K562 (cell line): ENCODE measurements around the gene AKNAD1. TPM values are rescaled to one million over a fixed set of nuclear protein-coding genes. Genes with fewer than 3 reads are reported as not detected.

Source experiments
- ATAC-seq: fragments of 200-7000 bp; cut with Tn5 transposase; 3 replicates; pipeline ENCODE4 v1.9.1; 2020; ENCODE audit warnings: moderate library complexity
- BruUV-seq: library from RNA; stranded (reverse); fragments of 400-500 nt; replicated peaks from 2 replicates; lab custom pipeline; 2021; lab: Mats Ljungman, UMichigan
- CTCF ChIA-PET: fragments of 300-600 bp; formaldehyde crosslinking; extraction: SDS; loops from one replicate; lab custom pipeline; 2021; ENCODE audit warnings: low intra/inter-chr PET ratio; lab: Yijun Ruan, JAX
- POLR2A ChIA-PET: fragments of 300-600, 350-650 bp; sonication (Branson Sonifier 250); formaldehyde crosslinking; extraction: SDS; loops from one replicate; lab custom pipeline; 2021; ENCODE audit warnings: antibody characterized with exemption, inconsistent platforms; lab: Yijun Ruan, JAX
- DNase-seq, 4 experiments: peaks; one replicate each; pipeline versions ENCODE4 v3.0.0 to v3.0.0-alpha.2; 2011 to 2018; ENCODE audit warnings: low spot score in 3 of 4, mixed read lengths in 3 of 4; ENCODE audit errors: extremely low read depth in 1 of 4
- FAIRE-seq: peaks from 2 replicates; lab custom pipeline; 2011; peaks lifted over from hg19 to GRCh38; lab: Jason Lieb, UNC
- H2AFZ ChIP-seq: 2 replicates; pipeline ENCODE4 v1.6.0; 2011; ENCODE audit warnings: low read depth, low read length, control low read depth, inconsistent platforms
- H3K27ac ChIP-seq: fragments of 200-600 bp; 3 replicates; pipeline ENCODE4 v1.8.0; 2011; ENCODE audit warnings: low read depth, mild to moderate bottlenecking, control low read depth, inconsistent platforms, low read length, moderate library complexity, mixed read lengths; ENCODE audit errors: extremely low read depth
- H3K27me3 ChIP-seq, 2 experiments: fragments of 300-600 bp in 1 of 2; 2 replicates in 1 of 2; 3 replicates in 1 of 2; pipeline versions ENCODE4 v1.6.0 to v1.8.0; 2011; ENCODE audit warnings: inconsistent platforms in 2 of 2, low read length in 2 of 2, mild to moderate bottlenecking in 1 of 2, mixed read lengths in 1 of 2, moderate library complexity in 1 of 2; ENCODE audit not compliant: control insufficient read depth in 2 of 2, insufficient read depth in 2 of 2
- H3K36me3 ChIP-seq: fragments of 300-600 bp; 3 replicates; pipeline ENCODE4 v1.8.0; 2011; ENCODE audit warnings: mild to moderate bottlenecking, low read length, inconsistent platforms; ENCODE audit not compliant: control insufficient read depth, insufficient read depth
- H3K4me1 ChIP-seq, 2 experiments: fragments of 200-600 bp in 1 of 2; replicated peaks in 1 of 2; 2 replicates in 1 of 2; 3 replicates in 1 of 2; pipeline versions ENCODE4 v1.5.1 to v1.8.0; 2011; ENCODE audit warnings: inconsistent platforms in 2 of 2, low read length in 2 of 2, mild to moderate bottlenecking in 1 of 2, mixed read lengths in 1 of 2, moderate library complexity in 1 of 2; ENCODE audit not compliant: control insufficient read depth in 2 of 2, insufficient read depth in 2 of 2
- H3K4me2 ChIP-seq: 2 replicates; pipeline ENCODE4 v1.6.1; 2011; ENCODE audit warnings: low read length, control low read depth, inconsistent platforms, mixed read lengths; ENCODE audit not compliant: insufficient read depth
- H3K4me3 ChIP-seq: fragments of 200-600 bp; sonication (generic), shearing (Covaris generic); 2 replicates; pipeline ENCODE4 v1.5.1; 2016; ENCODE audit warnings: control low read depth, inconsistent platforms
- H3K79me2 ChIP-seq: fragments of 200-600 bp; 3 replicates; pipeline ENCODE4 v1.8.0; 2011; ENCODE audit warnings: low read length, inconsistent platforms; ENCODE audit not compliant: control insufficient read depth, insufficient read depth
- H3K9ac ChIP-seq, 2 experiments: 2 replicates each; pipeline versions ENCODE4 v1.6.0 to v1.6.1; 2011; ENCODE audit warnings: low read depth in 2 of 2, low read length in 2 of 2, control low read depth in 1 of 2, inconsistent platforms in 1 of 2, mild to moderate bottlenecking in 1 of 2, mixed read lengths in 1 of 2; ENCODE audit not compliant: insufficient read depth in 1 of 2
- H3K9me1 ChIP-seq: one replicate; pipeline ENCODE4 v1.6.0; 2011; ENCODE audit warnings: inconsistent platforms, mild to moderate bottlenecking, low read length, moderate library complexity; ENCODE audit not compliant: control insufficient read depth, insufficient read depth
- H3K9me3 ChIP-seq: replicated peaks from 2 replicates; pipeline ENCODE4 v1.5.1; 2011; ENCODE audit warnings: low read depth, low read length, inconsistent platforms; ENCODE audit not compliant: control insufficient read depth, insufficient read depth
- H4K20me1 ChIP-seq: replicated peaks from 2 replicates; pipeline ENCODE4 v1.6.1; 2011; ENCODE audit warnings: low read length, inconsistent platforms, mixed read lengths; ENCODE audit not compliant: control insufficient read depth, insufficient read depth
- GATAD2A ChIP-seq: fragments of 450-650 bp; IDR thresholded peaks from 2 replicates; pipeline ENCODE4 v1.6.1; 2017
- HNRNPUL1 ChIP-seq: fragments of 200-400 bp; formaldehyde crosslinking; IDR thresholded peaks from 2 replicates; pipeline ENCODE4 v1.6.1; 2017; ENCODE audit warnings: low read length
- NFATC3 ChIP-seq: fragments of 450-650 bp; IDR thresholded peaks from 2 replicates; pipeline ENCODE4 v1.6.1; 2017; ENCODE audit warnings: mild to moderate bottlenecking
- POLR2H ChIP-seq: IDR thresholded peaks from 2 replicates; pipeline ENCODE4 v1.6.1; 2016; ENCODE audit warnings: missing genetic modification characterization, low read depth, mild to moderate bottlenecking, control low read depth, missing compliant biosample characterization, moderate library complexity
- PTBP1 ChIP-seq: fragments of 200-400 bp; formaldehyde crosslinking; IDR thresholded peaks from 2 replicates; pipeline ENCODE4 v1.6.1; 2017; ENCODE audit warnings: low read depth, low read length
- RFX5 ChIP-seq: IDR thresholded peaks from 2 replicates; pipeline ENCODE4 v1.6.1; 2011; ENCODE audit warnings: low read depth, mild to moderate bottlenecking, improper control_type of control experiment, low read length
- ZNF707 ChIP-seq: fragments of 250-450 bp; sonication (Bioruptor Pico); conservative IDR thresholded peaks from 2 replicates; pipeline ENCODE4 v1.8.0; 2022; ENCODE audit warnings: inconsistent platforms, mild to moderate bottlenecking, moderate library complexity
- ZSCAN29 ChIP-seq: fragments of 450-650 bp; IDR thresholded peaks from 2 replicates; pipeline ENCODE4 v1.6.1; 2017
- WGBS: fragments of 100-300 bp; shearing (Covaris generic); methylation state at CpG from one replicate; pipeline ENCODE4 v1.1.6; 2016; ENCODE audit warnings: low coverage, mixed read lengths; ENCODE audit not compliant: insufficient coverage; ENCODE audit errors: missing lambda C conversion rate; 5-methylcytosine and 5-hydroxymethylcytosine counted together
- in situ Hi-C: fragments of 300-500 bp; cut with MboI; formaldehyde crosslinking; loops from 4 replicates; pipeline ENCODE4 v1.15.0; 2018; ENCODE audit warnings: inconsistent platforms, mixed read lengths
- intact Hi-C: fragments of 100-400 bp; cut with micrococcal nuclease; formaldehyde crosslinking; loops from 2 replicates; pipeline ENCODE4 v1.14.2; 2022
- polyA plus RNA-seq, 8 experiments: library from polyadenylated mRNA; depleted of rRNA in 4 of 8; stranded (reverse) in 5 of 8; unstranded in 3 of 8; fragments of >200 nt; fragmentation: Nextera tagmentation in 2 of 8; fragmentation: Illumina TruSeq in 1 of 8; extraction: Ambion mirVana in 2 of 8; extraction: Trizol in 1 of 8; gene quantifications; 2 replicates each; pipeline versions ENCODE4 v1.2.1 to v1.2.3, GENCODE V29; 2011 to 2014; ENCODE audit warnings: inconsistent platforms in 1 of 8, missing spikeins in 1 of 8
- total RNA-seq, 7 experiments: library from RNA; depleted of rRNA in 6 of 7; stranded (reverse); fragments of >200 nt in 6 of 7; fragmentation: Illumina TruSeq in 2 of 7; extraction: Trizol in 2 of 7; gene quantifications; 2 replicates each; pipeline versions ENCODE4 v1.2.1 to v1.2.3, GENCODE V29; 2011 to 2021; ENCODE audit warnings: low replicate concordance in 1 of 7
- TF ChIP-seq, protein P1 (sequence below), 2 experiments: IDR thresholded peaks in 1 of 2; conservative IDR thresholded peaks in 1 of 2; 2 replicates each; pipeline ENCODE4 v1.6.1; 2016; ENCODE audit warnings: low read depth in 2 of 2, mild to moderate bottlenecking in 1 of 2, missing compliant biosample characterization in 1 of 2, missing genetic modification characterization in 1 of 2, moderate library complexity in 1 of 2

The AKNAD1 gene
- total and polyA plus RNA-seq, 9 of the 15 experiments (the other 6 are each of a cell fraction or from before 2014, with no cell fraction given): 0.13 to 0.30 TPM; not detected in 7

DNA sequence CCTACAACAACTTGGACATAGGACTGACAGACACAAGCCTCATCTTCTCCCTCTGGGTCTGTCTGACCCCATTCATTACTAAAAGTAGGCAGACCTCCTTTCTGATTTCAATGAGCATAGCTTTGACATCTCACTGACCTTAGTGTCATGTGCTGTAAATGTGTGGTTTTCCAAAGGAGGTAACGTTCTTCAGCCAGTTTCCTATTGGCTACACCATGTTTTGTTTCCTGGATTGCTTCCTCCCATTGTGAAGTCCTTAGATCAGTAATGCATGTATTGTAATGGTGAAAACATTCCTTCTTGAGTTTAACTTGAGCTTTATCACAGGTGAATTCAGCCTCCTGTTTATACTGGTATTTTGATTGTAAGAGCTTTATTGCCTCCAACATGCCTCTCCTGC, 89.8 kb downstream of the AKNAD1 start:
- Histone ChIP-seq H3K9ac (no peak overlapping the region), H2AFZ (no peak overlapping the region), H3K4me2 (no peak overlapping the region), H3K9me3 (no peaks in the 10 kb centered on the region), H3K79me2 (no peaks in the 10 kb centered on the region), H3K4me3 (no peak overlapping the region), H3K4me1 (no peaks in the 10 kb centered on the region), H3K27me3 (no peaks in the 10 kb centered on the region), H3K9me1 (no peaks in the 10 kb centered on the region), H4K20me1 (no peaks in the 10 kb centered on the region), H3K27ac (no peak overlapping the region), H3K36me3 (peaks cover 21% of the 10 kb centered on the region; the same call in 2 of the 3 replicates)
- POLR2A ChIA-PET: interaction anchor here (0.9 to 1.2 kb wide), 2 partner anchors 11 to 27 kb away, joined by 3 to 4 read pairs; no protein-coding TSS in a partner anchor
- no peak for ATAC-seq
- 48% methylated on average over 1 of the region's 1 CpG for WGBS
- no TSS peak for BruUV-seq
- FAIRE-seq: no peak
- no peak for DNase-seq
- CTCF ChIA-PET: no interaction called here
- TF ChIP-seq, protein P1, sequence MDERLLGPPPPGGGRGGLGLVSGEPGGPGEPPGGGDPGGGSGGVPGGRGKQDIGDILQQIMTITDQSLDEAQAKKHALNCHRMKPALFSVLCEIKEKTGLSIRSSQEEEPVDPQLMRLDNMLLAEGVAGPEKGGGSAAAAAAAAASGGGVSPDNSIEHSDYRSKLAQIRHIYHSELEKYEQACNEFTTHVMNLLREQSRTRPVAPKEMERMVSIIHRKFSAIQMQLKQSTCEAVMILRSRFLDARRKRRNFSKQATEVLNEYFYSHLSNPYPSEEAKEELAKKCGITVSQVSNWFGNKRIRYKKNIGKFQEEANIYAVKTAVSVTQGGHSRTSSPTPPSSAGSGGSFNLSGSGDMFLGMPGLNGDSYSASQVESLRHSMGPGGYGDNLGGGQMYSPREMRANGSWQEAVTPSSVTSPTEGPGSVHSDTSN (CRISPR knock-in tag; IDR thresholded peaks at IDR 0.05; ENCODE audit: low read depth): no peak
- TF ChIP-seq, protein P1 (tag; conservative IDR thresholded peaks at IDR 0.05; ENCODE audit: low read depth): no peak
- TF ChIP-seq PTBP1: no peak
- TF ChIP-seq ZSCAN29: no peak
- TF ChIP-seq RFX5: no peak
- TF ChIP-seq HNRNPUL1: no peak
- TF ChIP-seq NFATC3: no peak
- no peak for TF ChIP-seq POLR2H
- TF ChIP-seq GATAD2A: no peak
- no peak for TF ChIP-seq ZNF707 (CRISPR knock-in tag)
- TF ChIP-seq, all 486 proteins: peak for 0
- intact Hi-C loops: no loop called here
- in situ Hi-C loops: no loop called here

Other genes starting within 250 kb of the AKNAD1 start
Only the 7 nearest of the 9 such genes appear.
- not detected in 2 replicates for gene HENMT1, start 196.0 kb downstream of the AKNAD1 start, total RNA-seq (2014; rRNA removed)
- gene HENMT1, start 196.0 kb downstream of the AKNAD1 start, total RNA-seq (2014; rRNA removed; fragmentation: Illumina TruSeq; extraction: Trizol): not detected in 2 replicates
- not detected in 2 replicates for gene HENMT1, start 196.0 kb downstream of the AKNAD1 start, total RNA-seq (2015; rRNA removed; fragmentation: Illumina TruSeq; extraction: Trizol)
- gene HENMT1, start 196.0 kb downstream of the AKNAD1 start, total RNA-seq (2021): not detected in 2 replicates
- gene HENMT1, start 196.0 kb downstream of the AKNAD1 start, polyA plus RNA-seq (2011; rRNA removed): not detected in 2 replicates
- not detected in 2 replicates for gene HENMT1, start 196.0 kb downstream of the AKNAD1 start, polyA plus RNA-seq (2014; fragmentation: Illumina TruSeq; extraction: Trizol)
- gene HENMT1, start 196.0 kb downstream of the AKNAD1 start, polyA plus RNA-seq (2014; fragmentation: Nextera tagmentation; extraction: Ambion mirVana): not detected
- 0.19 TPM in 1 of 2 replicates, not detected in the other for gene HENMT1, start 196.0 kb downstream of the AKNAD1 start, polyA plus RNA-seq (2014; rRNA removed)
- gene PRPF38B, start 164.8 kb downstream of the AKNAD1 start, total RNA-seq (2014; rRNA removed): 27.8 and 67.8 TPM in 2 replicates
- gene PRPF38B, start 164.8 kb downstream of the AKNAD1 start, total RNA-seq (2014; rRNA removed; fragmentation: Illumina TruSeq; extraction: Trizol): 66.4 and 69.8 TPM in 2 replicates
- gene PRPF38B, start 164.8 kb downstream of the AKNAD1 start, total RNA-seq (2015; rRNA removed; fragmentation: Illumina TruSeq; extraction: Trizol): 68.0 and 75.3 TPM in 2 replicates
- gene PRPF38B, start 164.8 kb downstream of the AKNAD1 start, total RNA-seq (2021): 47.8 and 55.5 TPM in 2 replicates
- gene PRPF38B, start 164.8 kb downstream of the AKNAD1 start, polyA plus RNA-seq (2011; rRNA removed): 71.1 and 74.1 TPM in 2 replicates
- gene PRPF38B, start 164.8 kb downstream of the AKNAD1 start, polyA plus RNA-seq (2014; fragmentation: Illumina TruSeq; extraction: Trizol): 72.3 and 85.5 TPM in 2 replicates
- gene PRPF38B, start 164.8 kb downstream of the AKNAD1 start, polyA plus RNA-seq (2014; fragmentation: Nextera tagmentation; extraction: Ambion mirVana): 10 to 100 TPM; 25.3 to 34.3 TPM
- gene PRPF38B, start 164.8 kb downstream of the AKNAD1 start, polyA plus RNA-seq (2014; rRNA removed): 78.4 and 81.8 TPM in 2 replicates
- gene FNDC7, start 144.2 kb downstream of the AKNAD1 start, total RNA-seq (2014; rRNA removed): not detected in 2 replicates
- gene FNDC7, start 144.2 kb downstream of the AKNAD1 start, total RNA-seq (2014; rRNA removed; fragmentation: Illumina TruSeq; extraction: Trizol): not detected in 2 replicates
- gene FNDC7, start 144.2 kb downstream of the AKNAD1 start, total RNA-seq (2015; rRNA removed; fragmentation: Illumina TruSeq; extraction: Trizol): not detected in 2 replicates
- gene FNDC7, start 144.2 kb downstream of the AKNAD1 start, total RNA-seq (2021): not detected in 2 replicates
- gene FNDC7, start 144.2 kb downstream of the AKNAD1 start, polyA plus RNA-seq (2011; rRNA removed): 0.05 TPM in 1 of 2 replicates, not detected in the other
- gene FNDC7, start 144.2 kb downstream of the AKNAD1 start, polyA plus RNA-seq (2014; fragmentation: Illumina TruSeq; extraction: Trizol): not detected in 2 replicates
- gene FNDC7, start 144.2 kb downstream of the AKNAD1 start, polyA plus RNA-seq (2014; fragmentation: Nextera tagmentation; extraction: Ambion mirVana): not detected
- not detected in 2 replicates for gene FNDC7, start 144.2 kb downstream of the AKNAD1 start, polyA plus RNA-seq (2014; rRNA removed)
- gene STXBP3, start 110.4 kb downstream of the AKNAD1 start, total RNA-seq (2014; rRNA removed): 33.1 TPM in 2 replicates
- gene STXBP3, start 110.4 kb downstream of the AKNAD1 start, total RNA-seq (2014; rRNA removed; fragmentation: Illumina TruSeq; extraction: Trizol): 52.1 and 56.7 TPM in 2 replicates
- gene STXBP3, start 110.4 kb downstream of the AKNAD1 start, total RNA-seq (2015; rRNA removed; fragmentation: Illumina TruSeq; extraction: Trizol): 45.8 and 52.5 TPM in 2 replicates
- 32.5 and 34.6 TPM in 2 replicates for gene STXBP3, start 110.4 kb downstream of the AKNAD1 start, total RNA-seq (2021)
- gene STXBP3, start 110.4 kb downstream of the AKNAD1 start, polyA plus RNA-seq (2011; rRNA removed): 39.4 and 50.2 TPM in 2 replicates
- gene STXBP3, start 110.4 kb downstream of the AKNAD1 start, polyA plus RNA-seq (2014; fragmentation: Illumina TruSeq; extraction: Trizol): 35.0 and 40.0 TPM in 2 replicates
- gene STXBP3, start 110.4 kb downstream of the AKNAD1 start, polyA plus RNA-seq (2014; fragmentation: Nextera tagmentation; extraction: Ambion mirVana): 10 to 100 TPM; 34.2 to 34.9 TPM
- gene STXBP3, start 110.4 kb downstream of the AKNAD1 start, polyA plus RNA-seq (2014; rRNA removed): 39.2 and 52.3 TPM in 2 replicates
- gene GPSM2, start 19.9 kb upstream of the AKNAD1 start, total RNA-seq (2014; rRNA removed): 27.0 and 29.2 TPM in 2 replicates
- 39.1 and 41.5 TPM in 2 replicates for gene GPSM2, start 19.9 kb upstream of the AKNAD1 start, total RNA-seq (2014; rRNA removed; fragmentation: Illumina TruSeq; extraction: Trizol)
- 40.9 and 50.8 TPM in 2 replicates for gene GPSM2, start 19.9 kb upstream of the AKNAD1 start, total RNA-seq (2015; rRNA removed; fragmentation: Illumina TruSeq; extraction: Trizol)
- 28.9 and 32.1 TPM in 2 replicates for gene GPSM2, start 19.9 kb upstream of the AKNAD1 start, total RNA-seq (2021)
- 28.1 and 37.8 TPM in 2 replicates for gene GPSM2, start 19.9 kb upstream of the AKNAD1 start, polyA plus RNA-seq (2011; rRNA removed)
- gene GPSM2, start 19.9 kb upstream of the AKNAD1 start, polyA plus RNA-seq (2014; fragmentation: Illumina TruSeq; extraction: Trizol): 25.2 and 34.4 TPM in 2 replicates
- 1 to 10 TPM; 7.8 to 8.4 TPM for gene GPSM2, start 19.9 kb upstream of the AKNAD1 start, polyA plus RNA-seq (2014; fragmentation: Nextera tagmentation; extraction: Ambion mirVana)
- 26.5 and 28.5 TPM in 2 replicates for gene GPSM2, start 19.9 kb upstream of the AKNAD1 start, polyA plus RNA-seq (2014; rRNA removed)
- gene CLCC1, start 106.4 kb upstream of the AKNAD1 start, total RNA-seq (2014; rRNA removed): 33.3 and 37.7 TPM in 2 replicates
- gene CLCC1, start 106.4 kb upstream of the AKNAD1 start, total RNA-seq (2014; rRNA removed; fragmentation: Illumina TruSeq; extraction: Trizol): 54.6 and 56.9 TPM in 2 replicates
- gene CLCC1, start 106.4 kb upstream of the AKNAD1 start, total RNA-seq (2015; rRNA removed; fragmentation: Illumina TruSeq; extraction: Trizol): 41.0 and 44.7 TPM in 2 replicates
- 46.9 and 48.0 TPM in 2 replicates for gene CLCC1, start 106.4 kb upstream of the AKNAD1 start, total RNA-seq (2021)
- gene CLCC1, start 106.4 kb upstream of the AKNAD1 start, polyA plus RNA-seq (2011; rRNA removed): 45.6 and 63.4 TPM in 2 replicates
- gene CLCC1, start 106.4 kb upstream of the AKNAD1 start, polyA plus RNA-seq (2014; fragmentation: Illumina TruSeq; extraction: Trizol): 36.4 and 40.4 TPM in 2 replicates
- gene CLCC1, start 106.4 kb upstream of the AKNAD1 start, polyA plus RNA-seq (2014; fragmentation: Nextera tagmentation; extraction: Ambion mirVana): 10 to 100 TPM; 28.8 to 33.9 TPM
- gene CLCC1, start 106.4 kb upstream of the AKNAD1 start, polyA plus RNA-seq (2014; rRNA removed): 35.8 and 39.1 TPM in 2 replicates
- gene WDR47, start 185.0 kb upstream of the AKNAD1 start, total RNA-seq (2014; rRNA removed): 3.5 and 3.8 TPM in 2 replicates
- gene WDR47, start 185.0 kb upstream of the AKNAD1 start, total RNA-seq (2014; rRNA removed; fragmentation: Illumina TruSeq; extraction: Trizol): 6.1 and 6.8 TPM in 2 replicates
- gene WDR47, start 185.0 kb upstream of the AKNAD1 start, total RNA-seq (2015; rRNA removed; fragmentation: Illumina TruSeq; extraction: Trizol): 6.6 and 6.7 TPM in 2 replicates
- gene WDR47, start 185.0 kb upstream of the AKNAD1 start, total RNA-seq (2021): 6.1 and 9.6 TPM in 2 replicates
- gene WDR47, start 185.0 kb upstream of the AKNAD1 start, polyA plus RNA-seq (2011; rRNA removed): 8.8 and 10.1 TPM in 2 replicates
- gene WDR47, start 185.0 kb upstream of the AKNAD1 start, polyA plus RNA-seq (2014; fragmentation: Illumina TruSeq; extraction: Trizol): 4.5 and 4.9 TPM in 2 replicates
- gene WDR47, start 185.0 kb upstream of the AKNAD1 start, polyA plus RNA-seq (2014; fragmentation: Nextera tagmentation; extraction: Ambion mirVana): 1 to 10 TPM; 1.3 to 2.0 TPM
- 3.9 and 4.0 TPM in 2 replicates for gene WDR47, start 185.0 kb upstream of the AKNAD1 start, polyA plus RNA-seq (2014; rRNA removed)